Suppressor macrophage treated with lipopolysaccharide for 4 hours (primary cell): Measurements from ENCODE around the gene GLI2.

ENCODE experiments used
- DNase-seq: peaks from one replicate; pipeline ENCODE4 v3.0.0-alpha.2; 2020

The GLI2 gene

GRCh38 chr2:120759543-120760331 lies 24.1 kb downstream of the GLI2 start:
- no peak for DNase-seq

- DNase-seq, result no peak
Observed at GRCh38 chr2:120760446-120761135, 24.9 kb downstream of the GLI2 start.

- no peak for DNase-seq
Observed at GRCh38 chr2:120761164-120761861, 25.6 kb downstream of the GLI2 start.

DNA sequence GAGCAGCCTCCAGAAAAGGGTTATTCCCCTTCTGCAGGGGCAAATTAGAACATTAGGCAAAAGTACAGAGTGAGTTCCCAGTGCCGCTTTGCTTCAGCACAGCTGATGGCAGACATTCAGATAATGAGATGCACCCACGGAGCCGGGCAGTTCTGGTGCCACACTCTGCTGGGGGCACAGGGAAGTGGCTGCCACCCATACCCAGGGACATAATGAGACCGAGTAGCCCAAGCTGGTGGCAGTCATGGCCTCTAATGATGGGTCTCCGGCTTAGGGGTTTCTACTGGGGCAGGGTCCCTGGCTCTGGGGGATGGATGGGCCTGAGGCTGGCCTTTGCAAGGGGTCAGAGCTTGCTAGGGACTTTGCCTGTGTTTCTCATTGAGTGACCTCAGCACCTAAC lies 26.2 kb downstream of the GLI2 start:
- no peak for DNase-seq

DNA sequence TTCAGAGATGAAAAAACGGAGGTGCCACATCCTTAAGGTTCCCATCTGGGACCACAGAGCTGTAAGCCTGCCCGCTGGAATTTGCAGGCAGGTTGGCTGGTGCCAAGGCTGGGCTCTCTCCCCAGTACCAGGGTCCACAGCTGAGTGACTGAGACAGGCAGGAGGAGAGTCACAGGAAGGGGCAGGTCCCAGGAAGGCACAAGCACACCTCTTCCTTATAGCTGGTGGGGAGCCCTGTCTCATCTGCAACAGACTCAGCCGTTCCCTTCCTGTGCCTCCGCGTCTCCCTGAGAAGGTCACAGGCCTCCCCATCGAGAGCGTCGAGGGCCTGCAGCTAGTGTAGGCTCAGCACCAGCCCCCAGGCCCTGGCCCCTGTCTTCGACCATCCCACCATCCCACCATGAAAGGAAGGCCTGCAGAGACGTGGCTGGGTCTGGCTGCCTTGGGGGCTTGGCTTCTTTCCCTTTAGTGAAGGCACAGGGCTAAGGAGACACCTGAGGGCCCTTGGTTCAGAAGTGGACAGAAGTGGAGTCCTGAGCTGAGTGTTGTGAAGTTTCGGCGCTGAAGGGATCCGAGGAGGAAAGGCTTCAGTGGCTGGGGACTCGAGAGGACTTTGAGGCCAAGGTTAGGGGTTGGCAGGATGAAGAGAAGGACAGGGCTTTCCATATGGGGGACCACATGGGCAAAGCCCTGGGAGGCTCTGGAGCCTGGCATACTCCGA lies 26.8 kb downstream of the GLI2 start:
- DNase-seq, result no peak

GRCh38 chr2:120763508-120763907 lies 27.8 kb downstream of the GLI2 start:
- no peak for DNase-seq

DNA sequence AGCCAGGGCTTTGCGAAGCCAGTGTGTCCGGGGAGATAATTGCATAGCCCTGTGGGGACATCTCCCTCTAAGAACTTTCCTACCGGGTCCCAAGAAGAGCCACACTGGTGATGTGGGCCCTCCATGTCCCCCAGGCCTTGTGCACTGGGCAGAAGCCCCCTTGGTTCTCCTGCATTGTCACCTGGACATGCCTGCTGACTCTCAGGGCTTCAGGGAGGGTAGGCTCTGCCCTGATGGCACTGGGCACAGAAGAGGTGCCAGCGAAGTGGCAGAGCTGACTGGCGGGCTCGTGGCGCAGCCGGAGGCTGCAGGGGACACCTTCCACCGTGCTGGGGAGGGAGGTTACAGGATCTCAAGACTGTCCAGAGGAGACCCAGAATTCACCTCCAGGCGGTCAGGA lies 28.3 kb downstream of the GLI2 start:
- DNase-seq, result no peak

GRCh38 chr2:120764492-120764891 lies 28.8 kb downstream of the GLI2 start:
- no peak for DNase-seq

DNA sequence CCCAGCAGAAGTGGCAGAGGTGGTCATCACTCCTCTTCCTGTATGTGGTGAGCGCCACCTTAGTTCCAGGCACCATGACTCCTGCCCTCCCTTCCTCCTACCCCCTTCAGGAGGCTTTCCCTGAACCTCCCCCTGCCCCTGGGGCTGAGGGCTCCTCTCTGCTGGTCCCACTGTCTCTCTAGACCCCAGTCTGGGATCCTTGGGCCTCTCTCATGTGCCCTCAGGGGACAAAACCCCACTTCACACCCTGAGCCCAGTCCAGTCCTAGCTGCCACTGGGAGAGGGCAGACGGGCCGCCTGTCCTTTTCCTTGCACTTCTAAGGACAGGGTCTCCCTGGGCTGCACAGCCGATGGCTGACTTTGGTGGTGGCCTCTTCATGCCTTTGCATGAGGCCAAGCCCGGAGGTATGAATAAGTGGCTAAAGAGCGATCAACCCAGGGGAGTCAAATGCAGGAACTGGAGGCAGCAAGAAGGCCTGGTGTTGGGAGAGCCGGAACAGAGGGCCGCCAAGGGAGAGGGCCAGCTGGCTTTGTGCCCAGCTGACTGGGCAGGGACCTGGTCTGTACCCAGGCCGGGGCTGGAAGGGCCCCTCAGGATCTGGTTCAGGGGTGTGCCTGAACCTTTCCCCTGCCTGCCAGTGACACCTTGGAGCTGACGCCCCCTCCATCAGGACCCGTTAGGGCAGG lies 29.5 kb downstream of the GLI2 start:
- DNase-seq, result no peak

DNA sequence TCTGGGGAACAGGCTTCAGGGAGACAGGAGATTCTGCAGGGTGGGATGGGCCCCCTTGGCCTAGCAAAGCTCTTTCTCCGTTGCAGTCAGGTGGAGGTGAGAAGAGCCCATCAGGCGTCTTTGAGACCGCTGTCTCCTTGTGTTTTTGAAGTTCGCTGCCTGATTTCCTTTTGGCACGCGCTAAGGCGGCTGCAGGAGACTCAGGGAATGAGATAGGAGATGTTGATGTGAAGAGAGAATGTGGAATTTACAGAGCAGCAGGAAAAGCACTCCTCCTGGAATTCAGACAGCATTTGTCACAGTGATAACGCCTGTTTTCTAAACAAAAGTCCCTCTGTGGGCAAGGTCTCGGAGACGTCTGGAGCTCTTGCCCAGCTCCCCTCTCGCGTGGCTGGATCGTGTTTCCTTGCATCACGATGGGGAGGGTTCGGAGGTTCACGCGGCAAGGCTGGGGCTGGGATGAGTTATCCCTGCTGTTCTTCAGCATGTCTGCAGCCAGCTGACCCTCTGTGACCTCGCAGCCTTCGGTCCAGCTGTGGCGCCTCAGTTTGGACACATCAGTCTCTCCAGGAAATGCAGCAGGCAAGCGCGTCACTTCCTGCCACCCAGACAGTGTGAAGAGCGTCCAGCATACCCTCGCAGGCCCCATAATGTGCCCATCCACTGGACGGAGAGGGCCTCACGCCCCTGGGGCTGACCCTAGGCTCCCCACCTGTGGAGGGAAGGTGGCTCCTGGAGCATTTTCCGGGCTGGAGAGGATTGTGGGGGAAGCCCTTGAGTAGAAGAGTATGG lies 30.2 kb downstream of the GLI2 start:
- no peak for DNase-seq

DNA sequence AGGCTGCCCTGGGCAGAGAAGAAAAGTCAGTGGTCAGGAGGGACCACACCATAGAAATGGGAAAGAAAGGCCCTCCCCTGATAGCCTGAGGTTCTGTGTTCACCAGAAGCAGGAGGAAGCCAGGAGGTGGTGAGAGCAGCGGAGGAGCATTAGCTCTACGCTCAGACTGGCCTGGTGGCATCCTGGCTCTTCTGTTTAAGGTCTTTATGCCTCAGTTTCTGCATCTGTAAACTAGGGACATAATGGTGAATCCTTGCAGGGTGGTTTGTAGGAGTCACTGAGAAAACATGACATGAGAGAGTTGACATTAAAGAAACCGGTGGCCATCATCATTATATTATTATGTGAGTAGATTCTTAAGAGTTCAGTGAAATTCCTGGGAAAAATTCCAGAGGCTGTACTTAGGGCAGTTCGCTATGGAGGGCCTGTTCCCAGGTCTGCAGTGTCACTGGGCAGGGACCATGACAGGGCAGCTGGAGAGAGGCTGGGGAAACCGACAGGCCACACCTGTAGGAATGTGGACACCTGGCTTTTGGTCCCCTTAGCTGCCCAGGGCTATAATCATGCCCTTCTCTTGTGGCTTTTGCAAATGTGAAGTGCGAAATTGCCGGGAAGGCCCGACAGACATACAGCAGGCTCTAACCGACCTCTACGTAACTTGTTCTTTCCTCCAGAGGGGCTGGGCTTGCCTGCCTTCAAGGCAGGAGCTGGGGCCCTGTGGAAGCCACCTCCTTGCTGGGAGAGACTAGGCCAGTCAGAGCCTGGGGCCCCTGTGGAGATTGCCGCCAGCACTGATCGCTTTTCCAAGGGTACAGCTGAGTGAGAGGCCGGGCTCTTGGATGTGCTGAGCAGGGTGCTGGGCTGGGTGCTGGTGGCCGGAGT lies 31.0 kb downstream of the GLI2 start:
- no peak for DNase-seq

DNA sequence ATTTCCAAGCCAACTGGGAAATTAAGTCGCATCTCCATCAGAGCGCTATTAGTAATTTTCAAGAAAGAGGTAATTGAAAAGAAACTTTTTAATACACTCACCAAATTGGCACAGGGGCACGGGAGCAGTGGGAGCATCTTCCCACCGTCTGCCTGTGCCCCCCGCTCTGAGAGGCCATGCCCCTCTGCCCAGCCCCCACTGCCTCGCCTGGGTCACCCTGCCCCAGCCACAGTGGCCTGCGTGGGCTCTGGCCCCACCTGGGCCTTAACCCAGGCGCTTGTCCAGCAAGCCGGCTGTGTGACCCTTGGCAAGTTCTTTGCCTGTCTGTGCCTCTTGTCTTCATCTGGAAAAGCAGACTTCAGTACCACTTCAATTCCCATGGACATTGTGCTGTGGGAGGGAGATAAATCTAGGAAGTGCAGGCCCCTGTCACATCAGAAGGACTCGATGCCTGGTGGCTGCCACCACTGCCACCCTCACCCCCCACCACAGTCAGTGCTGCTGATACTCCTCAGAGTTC lies 31.9 kb downstream of the GLI2 start:
- no peak for DNase-seq

DNA sequence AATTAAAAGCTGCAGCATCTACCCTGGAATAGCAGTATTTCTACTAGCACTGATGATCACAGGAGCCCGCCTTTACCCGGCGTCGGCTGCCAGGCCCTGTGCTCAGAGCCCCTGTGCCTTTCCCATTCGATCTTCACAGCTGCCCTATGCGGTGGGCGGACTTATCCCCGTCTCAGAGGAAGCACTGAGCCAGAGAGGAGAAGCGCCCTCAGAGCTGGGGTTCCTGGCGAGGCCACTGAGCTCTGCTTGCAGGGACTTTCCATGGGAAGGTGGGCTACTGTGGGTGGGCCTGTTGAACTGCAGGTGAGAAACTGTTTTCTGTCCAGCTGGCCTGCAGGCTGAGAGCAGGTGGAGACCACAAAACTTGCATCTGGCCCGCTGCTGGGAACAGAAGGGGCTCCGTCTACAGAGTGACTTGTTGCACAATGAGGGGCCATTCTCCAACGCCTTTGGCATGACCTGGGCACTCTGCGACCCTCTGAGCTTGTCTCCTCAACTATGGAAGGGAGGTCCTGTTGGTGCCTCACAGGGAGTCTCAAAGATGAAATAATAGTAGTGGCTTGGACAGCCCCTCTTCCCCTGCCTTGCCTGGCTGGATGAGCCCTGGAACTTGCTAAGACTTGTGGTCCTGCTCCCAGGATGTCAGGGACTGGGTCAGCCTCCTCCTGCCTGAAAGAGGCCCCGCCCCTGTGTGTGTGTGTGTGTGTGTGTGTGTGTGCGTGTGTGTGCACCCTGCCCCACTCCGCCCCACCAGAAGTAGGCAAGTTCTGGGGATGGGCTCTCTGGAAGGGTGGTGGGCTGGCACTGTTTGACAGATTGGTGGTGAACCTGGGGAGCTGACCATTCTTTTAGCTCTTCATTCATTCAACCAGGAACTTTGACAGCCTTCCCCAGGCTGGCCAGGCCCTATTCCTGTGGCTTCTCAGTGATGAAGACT lies 32.7 kb downstream of the GLI2 start:
- no peak for DNase-seq

DNA sequence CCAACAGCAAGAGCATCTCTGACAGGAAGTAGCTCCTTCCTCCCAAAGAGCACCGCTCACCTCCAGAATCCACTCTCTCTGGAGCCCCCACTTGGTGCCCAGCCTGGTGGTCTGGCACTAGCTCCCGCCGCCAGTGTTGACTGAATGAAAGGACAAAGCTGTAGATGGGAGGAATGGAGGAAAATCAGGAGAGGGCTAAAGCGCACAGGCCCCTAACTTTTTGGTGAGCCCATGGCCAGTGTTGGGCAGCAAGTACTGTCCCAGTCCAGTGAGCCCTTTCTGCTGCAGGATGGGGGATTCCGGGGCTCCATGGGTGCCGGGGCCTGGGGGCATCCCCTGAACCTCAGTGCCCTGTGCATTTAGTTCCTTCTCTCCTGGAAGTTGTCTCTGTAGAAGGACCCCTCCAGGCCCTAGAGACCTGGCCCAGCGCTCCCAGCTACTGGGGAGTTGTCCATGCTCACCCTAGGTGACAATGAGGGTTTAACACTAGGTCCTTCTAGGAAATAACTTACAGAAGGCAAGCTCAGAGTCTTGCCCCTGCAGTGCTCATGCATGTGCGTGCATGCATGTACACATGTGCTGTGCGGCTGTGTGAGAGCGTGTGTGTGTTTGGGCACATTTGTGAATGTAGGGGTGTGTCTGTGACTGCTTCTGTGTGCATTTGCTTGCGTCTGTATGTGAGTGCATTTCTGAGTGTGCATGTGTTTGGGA lies 33.6 kb downstream of the GLI2 start:
- no peak for DNase-seq

DNA sequence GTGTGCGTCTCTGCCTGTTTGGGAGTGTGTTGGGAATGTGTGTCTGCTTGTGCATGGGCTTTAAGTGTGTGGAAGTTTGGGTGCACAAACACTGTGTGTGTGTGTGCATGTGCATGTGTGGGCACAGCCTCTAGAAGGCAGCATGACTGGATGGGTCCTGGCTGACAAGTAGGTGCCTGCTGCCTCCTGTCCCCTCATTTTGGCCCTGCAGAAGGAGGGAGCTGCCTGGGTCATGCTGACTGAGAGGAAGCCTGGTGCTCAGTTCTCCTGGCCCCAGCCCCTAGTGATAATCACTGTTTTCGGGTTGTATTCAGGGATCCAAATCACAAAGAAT lies 34.1 kb downstream of the GLI2 start:
- DNase-seq, result no peak

GRCh38 chr2:120770176-120770575 lies 34.5 kb downstream of the GLI2 start:
- DNase-seq, result no peak

DNA sequence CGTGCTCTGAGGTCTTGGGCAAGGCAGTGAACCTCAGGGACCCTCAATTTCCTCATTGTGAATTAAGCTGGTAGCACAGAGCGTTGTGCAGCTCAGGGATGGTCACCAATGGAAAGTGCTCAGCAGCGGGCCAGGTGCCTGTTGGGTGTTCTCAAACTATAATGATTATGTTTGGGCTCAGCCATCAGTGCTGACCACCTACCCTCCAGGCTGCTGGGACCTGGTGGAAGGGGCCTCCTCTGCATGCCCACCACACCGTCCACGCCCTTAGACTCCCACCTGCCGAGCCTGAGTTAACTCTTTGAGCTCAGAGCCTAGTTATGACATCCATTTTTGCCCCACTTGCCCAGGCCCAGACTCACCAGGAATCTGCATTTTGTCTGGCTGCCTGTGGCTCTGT lies 35.0 kb downstream of the GLI2 start:
- no peak for DNase-seq

DNA sequence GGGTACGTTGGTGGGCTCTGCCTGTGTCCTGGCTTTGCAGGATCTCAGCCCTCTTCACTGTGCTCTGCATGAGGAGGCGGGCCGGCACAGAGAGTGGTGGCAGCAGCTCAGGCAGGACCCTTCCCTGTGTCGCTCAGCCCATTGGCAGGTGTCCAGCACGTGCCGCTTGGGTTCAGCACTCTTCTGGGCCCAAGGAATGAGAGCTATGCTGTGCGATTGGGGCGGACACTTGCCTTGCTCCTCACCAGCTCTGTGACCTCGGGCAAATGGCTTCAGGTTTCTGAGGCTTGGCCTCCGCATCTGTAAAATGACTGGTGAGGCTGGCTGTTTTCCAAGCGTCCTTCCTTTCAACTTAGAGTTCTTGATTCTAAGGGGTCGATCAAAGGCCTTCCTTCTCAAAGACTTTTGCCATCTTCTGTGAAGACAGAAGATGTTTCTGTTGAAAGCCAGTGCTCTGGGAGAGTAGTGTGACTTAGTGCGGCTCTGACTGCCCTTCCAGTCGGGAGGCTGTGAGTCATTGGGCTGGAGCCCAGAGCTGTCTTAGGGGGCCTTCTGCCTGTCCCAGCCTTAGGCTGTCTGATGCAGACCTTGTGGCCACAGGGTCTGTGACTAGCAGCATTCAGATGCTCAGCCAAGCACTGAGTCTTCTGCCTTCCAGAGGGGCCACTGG lies 35.6 kb downstream of the GLI2 start:
- no peak for DNase-seq
